HEK293 (cell line): ENCODE data around the gene RNF214.
"Not testable (repeated sequence)": the region's sequence is repeated elsewhere in the genome, so short reads cannot be mapped to it uniquely, and the experiment has no call there.

ENCODE experiments used
- CTCF ChIA-PET: fragments of 350-600 bp; formaldehyde crosslinking; extraction: SDS; loops from one replicate; lab custom pipeline; 2021; ENCODE audit warnings: antibody characterized with exemption; lab: Yijun Ruan, JAX
- POLR2A ChIA-PET: fragments of 300-600 bp; formaldehyde crosslinking; extraction: SDS; loops from one replicate; lab custom pipeline; 2020; ENCODE audit warnings: antibody characterized with exemption, inconsistent platforms; lab: Yijun Ruan, JAX
- H3K27ac ChIP-seq: fragments of 200-500 bp; sonication (Bioruptor generic); 2 replicates; pipeline ENCODE4 v1.5.1; 2014; ENCODE audit warnings: low read depth, low read length, control low read depth, inconsistent platforms; ENCODE audit errors: extremely low read depth
- H3K36me3 ChIP-seq, 2 experiments: fragments of 200-500 bp in 1 of 2; sonication (Bioruptor generic) in 1 of 2; 1 replicate in 1 of 2; 2 replicates in 1 of 2; pipeline ENCODE4 v1.5.1; 2014 to 2017; ENCODE audit warnings: inconsistent platforms in 2 of 2, low read length in 2 of 2; ENCODE audit not compliant: control insufficient read depth in 2 of 2, insufficient read depth in 1 of 2
- H3K4me1 ChIP-seq: fragments of 200-500 bp; sonication (Bioruptor generic); 2 replicates; pipeline ENCODE4 v1.5.1; 2014; ENCODE audit warnings: mild to moderate bottlenecking, low read length, inconsistent platforms; ENCODE audit not compliant: control insufficient read depth, insufficient read depth
- H3K4me3 ChIP-seq: 2 replicates; pipeline ENCODE4 v1.5.1; 2011; ENCODE audit warnings: low read depth, mild to moderate bottlenecking, control low read depth, low read length, moderate library complexity
- H3K9me3 ChIP-seq: fragments of 200-500 bp; sonication (Bioruptor generic); 2 replicates; pipeline ENCODE4 v1.5.1; 2014; ENCODE audit warnings: low read depth, low read length, inconsistent platforms; ENCODE audit not compliant: control insufficient read depth, insufficient read depth
- KLF9 ChIP-seq: fragments of 450-650 bp; formaldehyde crosslinking; IDR thresholded peaks from 2 replicates; pipeline ENCODE4 v1.5.1; 2016; ENCODE audit warnings: missing biosample characterization, missing genetic modification characterization, low read depth
- MYNN ChIP-seq: fragments of 450-650 bp; formaldehyde crosslinking; IDR thresholded peaks from 2 replicates; pipeline ENCODE4 v1.5.1; 2016; ENCODE audit warnings: missing biosample characterization, missing genetic modification characterization, borderline replicate concordance
- ZFHX2 ChIP-seq: fragments of 450-650 bp; formaldehyde crosslinking; conservative IDR thresholded peaks from 2 replicates; pipeline ENCODE4 v1.5.1; 2016; ENCODE audit warnings: missing biosample characterization, missing genetic modification characterization
- ZNF138 ChIP-seq: fragments of 450-650 bp; formaldehyde crosslinking; IDR thresholded peaks from 2 replicates; pipeline ENCODE4 v1.5.1; 2016; ENCODE audit warnings: missing biosample characterization, missing genetic modification characterization, borderline replicate concordance
- ZNF148 ChIP-seq: fragments of 450-650 bp; formaldehyde crosslinking; IDR thresholded peaks from 2 replicates; pipeline ENCODE4 v1.5.0; 2017; ENCODE audit warnings: missing biosample characterization, missing genetic modification characterization, borderline replicate concordance
- ZNF2 ChIP-seq: fragments of 450-650 bp; formaldehyde crosslinking; IDR thresholded peaks from 2 replicates; pipeline ENCODE4 v1.5.1; 2016; ENCODE audit warnings: missing biosample characterization, missing genetic modification characterization
- ZNF521 ChIP-seq: fragments of 450-650 bp; formaldehyde crosslinking; IDR thresholded peaks from 2 replicates; pipeline ENCODE4 v1.5.1; 2017; ENCODE audit warnings: missing biosample characterization, mild to moderate bottlenecking, missing genetic modification characterization
- ZNF548 ChIP-seq: fragments of 450-650 bp; formaldehyde crosslinking; IDR thresholded peaks from 2 replicates; pipeline ENCODE4 v1.5.1; 2016; ENCODE audit warnings: missing biosample characterization, missing genetic modification characterization
- ZNF792 ChIP-seq: fragments of 450-650 bp; formaldehyde crosslinking; IDR thresholded peaks from 2 replicates; pipeline ENCODE4 v1.5.1; 2016; ENCODE audit warnings: missing biosample characterization, missing genetic modification characterization
- ZNF843 ChIP-seq: fragments of 450-650 bp; formaldehyde crosslinking; IDR thresholded peaks from 2 replicates; pipeline ENCODE4 v1.5.1; 2016; ENCODE audit warnings: missing biosample characterization, missing genetic modification characterization
- TF ChIP-seq, protein P1 (sequence below): fragments of 450-650 bp; formaldehyde crosslinking; IDR thresholded peaks from 2 replicates; pipeline ENCODE4 v1.5.1; 2016; ENCODE audit warnings: missing biosample characterization, missing genetic modification characterization
- TF ChIP-seq, protein P2 (sequence below): fragments of 450-650 bp; formaldehyde crosslinking; IDR thresholded peaks from 2 replicates; pipeline ENCODE4 v1.5.1; 2016; ENCODE audit warnings: missing biosample characterization, missing genetic modification characterization
- TF ChIP-seq, protein P3 (sequence below): fragments of 450-650 bp; formaldehyde crosslinking; IDR thresholded peaks from 2 replicates; pipeline ENCODE4 v1.5.1; 2016; ENCODE audit warnings: missing biosample characterization, missing genetic modification characterization
- TF ChIP-seq, protein P4 (sequence below): fragments of 450-650 bp; formaldehyde crosslinking; IDR thresholded peaks from 2 replicates; pipeline ENCODE4 v1.5.1; 2017; ENCODE audit warnings: missing biosample characterization, missing genetic modification characterization
- TF ChIP-seq, protein P5 (sequence below): fragments of 450-650 bp; formaldehyde crosslinking; IDR thresholded peaks from 2 replicates; pipeline ENCODE4 v1.5.1; 2016; ENCODE audit warnings: missing biosample characterization, missing genetic modification characterization, borderline replicate concordance

The RNF214 gene

GRCh38 chr11:117271208-117271607 lies 38.7 kb downstream of the RNF214 start:
- Histone ChIP-seq H3K4me1 (no peaks in the 10 kb centered on the region), H3K27ac (no peak overlapping the region), H3K9me3 (no peaks in the 10 kb centered on the region), H3K36me3 (peaks cover 0 to 20% of the 10 kb centered on the region in 2 experiments; a peak in 1 of 3 replicates), H3K4me3 (no peak overlapping the region)
- ChIA-PET CTCF (no interaction called here), POLR2A (interaction anchor here (0.9 to 1.4 kb wide), 2 partner anchors 10 to 56 kb away, joined by 3 to 4 read pairs; partner anchors contain the start of gene CEP164)
- TF ChIP-seq ZNF148 (no peak), ZNF843 (tag by site-specific recombination) (no peak), ZNF138 (no peak), ZFHX2 (tag by site-specific recombination) (no peak), ZNF548 (tag by site-specific recombination) (no peak), ZNF521 (tag by site-specific recombination) (no peak), KLF9 (tag by site-specific recombination) (no peak), ZNF2 (tag by site-specific recombination) (no peak), MYNN (tag by site-specific recombination) (no peak), ZNF792 (no peak)
- TF ChIP-seq, protein P1, sequence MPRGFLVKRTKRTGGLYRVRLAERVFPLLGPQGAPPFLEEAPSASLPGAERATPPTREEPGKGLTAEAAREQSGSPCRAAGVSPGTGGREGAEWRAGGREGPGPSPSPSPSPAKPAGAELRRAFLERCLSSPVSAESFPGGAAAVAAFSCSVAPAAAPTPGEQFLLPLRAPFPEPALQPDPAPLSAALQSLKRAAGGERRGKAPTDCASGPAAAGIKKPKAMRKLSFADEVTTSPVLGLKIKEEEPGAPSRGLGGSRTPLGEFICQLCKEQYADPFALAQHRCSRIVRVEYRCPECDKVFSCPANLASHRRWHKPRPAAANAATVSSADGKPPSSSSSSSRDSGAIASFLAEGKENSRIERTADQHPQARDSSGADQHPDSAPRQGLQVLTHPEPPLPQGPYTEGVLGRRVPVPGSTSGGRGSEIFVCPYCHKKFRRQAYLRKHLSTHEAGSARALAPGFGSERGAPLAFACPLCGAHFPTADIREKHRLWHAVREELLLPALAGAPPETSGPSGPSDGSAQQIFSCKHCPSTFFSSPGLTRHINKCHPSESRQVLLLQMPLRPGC (tag by site-specific recombination) = no peak
- TF ChIP-seq, protein P2, sequence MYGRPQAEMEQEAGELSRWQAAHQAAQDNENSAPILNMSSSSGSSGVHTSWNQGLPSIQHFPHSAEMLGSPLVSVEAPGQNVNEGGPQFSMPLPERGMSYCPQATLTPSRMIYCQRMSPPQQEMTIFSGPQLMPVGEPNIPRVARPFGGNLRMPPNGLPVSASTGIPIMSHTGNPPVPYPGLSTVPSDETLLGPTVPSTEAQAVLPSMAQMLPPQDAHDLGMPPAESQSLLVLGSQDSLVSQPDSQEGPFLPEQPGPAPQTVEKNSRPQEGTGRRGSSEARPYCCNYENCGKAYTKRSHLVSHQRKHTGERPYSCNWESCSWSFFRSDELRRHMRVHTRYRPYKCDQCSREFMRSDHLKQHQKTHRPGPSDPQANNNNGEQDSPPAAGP (tag by site-specific recombination) = no peak
- TF ChIP-seq, protein P3, sequence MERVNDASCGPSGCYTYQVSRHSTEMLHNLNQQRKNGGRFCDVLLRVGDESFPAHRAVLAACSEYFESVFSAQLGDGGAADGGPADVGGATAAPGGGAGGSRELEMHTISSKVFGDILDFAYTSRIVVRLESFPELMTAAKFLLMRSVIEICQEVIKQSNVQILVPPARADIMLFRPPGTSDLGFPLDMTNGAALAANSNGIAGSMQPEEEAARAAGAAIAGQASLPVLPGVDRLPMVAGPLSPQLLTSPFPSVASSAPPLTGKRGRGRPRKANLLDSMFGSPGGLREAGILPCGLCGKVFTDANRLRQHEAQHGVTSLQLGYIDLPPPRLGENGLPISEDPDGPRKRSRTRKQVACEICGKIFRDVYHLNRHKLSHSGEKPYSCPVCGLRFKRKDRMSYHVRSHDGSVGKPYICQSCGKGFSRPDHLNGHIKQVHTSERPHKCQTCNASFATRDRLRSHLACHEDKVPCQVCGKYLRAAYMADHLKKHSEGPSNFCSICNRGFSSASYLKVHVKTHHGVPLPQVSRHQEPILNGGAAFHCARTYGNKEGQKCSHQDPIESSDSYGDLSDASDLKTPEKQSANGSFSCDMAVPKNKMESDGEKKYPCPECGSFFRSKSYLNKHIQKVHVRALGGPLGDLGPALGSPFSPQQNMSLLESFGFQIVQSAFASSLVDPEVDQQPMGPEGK (tag by site-specific recombination) = no peak
- TF ChIP-seq, protein P4, sequence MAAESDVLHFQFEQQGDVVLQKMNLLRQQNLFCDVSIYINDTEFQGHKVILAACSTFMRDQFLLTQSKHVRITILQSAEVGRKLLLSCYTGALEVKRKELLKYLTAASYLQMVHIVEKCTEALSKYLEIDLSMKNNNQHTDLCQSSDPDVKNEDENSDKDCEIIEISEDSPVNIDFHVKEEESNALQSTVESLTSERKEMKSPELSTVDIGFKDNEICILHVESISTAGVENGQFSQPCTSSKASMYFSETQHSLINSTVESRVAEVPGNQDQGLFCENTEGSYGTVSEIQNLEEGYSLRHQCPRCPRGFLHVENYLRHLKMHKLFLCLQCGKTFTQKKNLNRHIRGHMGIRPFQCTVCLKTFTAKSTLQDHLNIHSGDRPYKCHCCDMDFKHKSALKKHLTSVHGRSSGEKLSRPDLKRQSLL (tag by site-specific recombination) = no peak
- TF ChIP-seq, protein P5, sequence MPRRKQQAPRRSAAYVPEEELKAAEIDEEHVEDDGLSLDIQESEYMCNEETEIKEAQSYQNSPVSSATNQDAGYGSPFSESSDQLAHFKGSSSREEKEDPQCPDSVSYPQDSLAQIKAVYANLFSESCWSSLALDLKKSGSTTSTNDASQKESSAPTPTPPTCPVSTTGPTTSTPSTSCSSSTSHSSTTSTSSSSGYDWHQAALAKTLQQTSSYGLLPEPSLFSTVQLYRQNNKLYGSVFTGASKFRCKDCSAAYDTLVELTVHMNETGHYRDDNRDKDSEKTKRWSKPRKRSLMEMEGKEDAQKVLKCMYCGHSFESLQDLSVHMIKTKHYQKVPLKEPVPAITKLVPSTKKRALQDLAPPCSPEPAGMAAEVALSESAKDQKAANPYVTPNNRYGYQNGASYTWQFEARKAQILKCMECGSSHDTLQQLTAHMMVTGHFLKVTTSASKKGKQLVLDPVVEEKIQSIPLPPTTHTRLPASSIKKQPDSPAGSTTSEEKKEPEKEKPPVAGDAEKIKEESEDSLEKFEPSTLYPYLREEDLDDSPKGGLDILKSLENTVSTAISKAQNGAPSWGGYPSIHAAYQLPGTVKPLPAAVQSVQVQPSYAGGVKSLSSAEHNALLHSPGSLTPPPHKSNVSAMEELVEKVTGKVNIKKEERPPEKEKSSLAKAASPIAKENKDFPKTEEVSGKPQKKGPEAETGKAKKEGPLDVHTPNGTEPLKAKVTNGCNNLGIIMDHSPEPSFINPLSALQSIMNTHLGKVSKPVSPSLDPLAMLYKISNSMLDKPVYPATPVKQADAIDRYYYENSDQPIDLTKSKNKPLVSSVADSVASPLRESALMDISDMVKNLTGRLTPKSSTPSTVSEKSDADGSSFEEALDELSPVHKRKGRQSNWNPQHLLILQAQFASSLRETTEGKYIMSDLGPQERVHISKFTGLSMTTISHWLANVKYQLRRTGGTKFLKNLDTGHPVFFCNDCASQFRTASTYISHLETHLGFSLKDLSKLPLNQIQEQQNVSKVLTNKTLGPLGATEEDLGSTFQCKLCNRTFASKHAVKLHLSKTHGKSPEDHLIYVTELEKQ = no peak

DNA sequence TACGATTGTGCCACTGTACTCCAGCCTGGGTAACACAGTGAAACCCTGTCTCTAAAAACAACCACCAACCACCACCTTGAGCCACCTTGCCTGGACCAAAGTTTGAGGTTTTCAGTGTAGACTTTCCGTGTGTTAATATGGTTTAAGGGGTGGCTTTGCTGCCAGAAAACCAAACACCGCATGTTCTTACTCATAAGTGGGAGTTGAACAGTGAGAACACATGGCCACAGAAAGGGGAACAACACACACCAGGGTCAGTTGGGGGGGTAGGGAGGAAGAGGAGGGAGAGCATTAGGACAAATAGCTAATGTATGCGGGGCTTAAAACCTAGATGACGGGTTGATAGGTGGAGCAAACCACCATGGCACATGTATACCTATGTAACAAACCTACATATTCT lies 39.7 kb downstream of the RNF214 start:
- H3K4me3 ChIP-seq, H3K9me3 ChIP-seq, H3K27ac ChIP-seq, H3K4me1 ChIP-seq: not testable (repeated sequence)
- POLR2A ChIA-PET = interaction anchor here (1.4 kb wide), 1 partner anchor 55 kb away, joined by 4 read pairs; the partner anchor contains the start of gene CEP164
- H3K36me3 ChIP-seq = peaks cover 0 to 17% of the 10 kb centered on the region in 2 experiments; a peak in 1 of 3 replicates
- CTCF ChIA-PET = interaction anchor here (0.5 to 1.0 kb wide), 3 partner anchors 18 to 752 kb away, joined by 3 to 5 read pairs (median 5); partner anchors contain the start of gene PCSK7
